B cell (primary cell): Measurements from ENCODE around the gene DNM2. TPM values are rescaled to one million over a fixed set of nuclear protein-coding genes. Genes with fewer than 3 reads are reported as not detected.
"Not testable (repeated sequence)": the region's sequence is repeated elsewhere in the genome, so short reads cannot be mapped to it uniquely, and the experiment has no call there.

Experiments used
- ATAC-seq: fragments of 200-7000 bp; cut with Tn5 transposase; one replicate; pipeline ENCODE4 v1.10.0; 2021; ENCODE audit warnings: low read depth, mild to moderate bottlenecking, moderate number of reproducible peaks, moderate library complexity
- CTCF ChIA-PET: fragments of 350-600 bp; sonication (Branson Sonifier 250); formaldehyde crosslinking; loops from one replicate; lab custom pipeline; 2021; ENCODE audit warnings: antibody characterized with exemption, inconsistent platforms; lab: Charles Lee
- POLR2A ChIA-PET: fragments of 350-600 bp; sonication (Branson Sonifier 250); formaldehyde crosslinking; loops from one replicate; lab custom pipeline; 2021; ENCODE audit warnings: antibody characterized with exemption; lab: Charles Lee
- DNase-seq: peaks from one replicate; pipeline ENCODE4 v3.0.0; 2013
- H2AFZ ChIP-seq: 2 replicates; pipeline ENCODE4 v1.6.1; 2012; ENCODE audit warnings: mild to moderate bottlenecking, low read depth, low read length; ENCODE audit not compliant: insufficient read depth, poor library complexity, severe bottlenecking
- H3K27ac ChIP-seq, 2 donors: 1 replicate in 1 of 2; 2 replicates in 1 of 2; pipeline ENCODE4 v1.5.1; 2012 to 2013; ENCODE audit warnings: low read length in 2 of 2, mild to moderate bottlenecking in 2 of 2, moderate library complexity in 1 of 2
- H3K27me3 ChIP-seq, 4 experiments: fragments of 200-600 bp in 1 of 4; sonication (generic) in 1 of 4; replicated peaks in 1 of 4; 1 replicate in 2 of 4; 2 replicates in 2 of 4; pipeline versions ENCODE4 v1.6.1 to v1.7.0; 2013 to 2016; ENCODE audit warnings: low read length in 3 of 4, mild to moderate bottlenecking in 2 of 4, mixed read lengths in 1 of 4, moderate library complexity in 1 of 4; ENCODE audit not compliant: insufficient read depth in 4 of 4, control insufficient read depth in 3 of 4; ENCODE audit errors: control extremely low read depth in 1 of 4
- H3K36me3 ChIP-seq, 2 experiments: replicated peaks in 1 of 2; 1 replicate in 1 of 2; 2 replicates in 1 of 2; pipeline versions ENCODE4 v1.6.1 to v1.7.1; 2013; ENCODE audit warnings: low read length in 1 of 2; ENCODE audit not compliant: insufficient read depth in 2 of 2, control insufficient read depth in 1 of 2; ENCODE audit errors: control extremely low read depth in 1 of 2, extremely low read depth in 1 of 2
- H3K4me1 ChIP-seq, 2 donors: fragments of 200-600 bp in 1 of 2; sonication (generic) in 1 of 2; 1 replicate in 1 of 2; 2 replicates in 1 of 2; pipeline versions ENCODE4 v1.5.1 to v1.6.1; 2013 to 2017; ENCODE audit warnings: low read length in 2 of 2; ENCODE audit not compliant: control insufficient read depth in 2 of 2, insufficient read depth in 2 of 2
- H3K4me2 ChIP-seq: replicated peaks from 2 replicates; pipeline ENCODE3; 2012; ENCODE audit warnings: mild to moderate bottlenecking, low read depth, low read length; ENCODE audit not compliant: poor library complexity, severe bottlenecking
- H3K4me3 ChIP-seq, 5 experiments: fragments of 200-600 bp in 1 of 5; sonication (generic) in 1 of 5; 1 replicate in 3 of 5; 2 replicates in 2 of 5; pipeline versions ENCODE4 v1.5.1 to v1.7.0; 2011 to 2016; ENCODE audit warnings: low read length in 4 of 5, mild to moderate bottlenecking in 4 of 5, low read depth in 2 of 5, control low read depth in 1 of 5, moderate library complexity in 1 of 5; ENCODE audit not compliant: insufficient read depth in 1 of 5; ENCODE audit errors: control extremely low read depth in 1 of 5, extremely low read depth in 1 of 5
- H3K79me2 ChIP-seq: fragments of 200-600 bp; sonication (generic); one replicate; pipeline ENCODE4 v1.6.0; 2016; ENCODE audit warnings: low read length; ENCODE audit not compliant: control insufficient read depth, insufficient read depth
- H3K9ac ChIP-seq: fragments of 200-600 bp; sonication (generic); 2 replicates; pipeline ENCODE4 v1.6.1; 2017; ENCODE audit warnings: mild to moderate bottlenecking, low read length, moderate library complexity
- H3K9me3 ChIP-seq, 3 donors: one replicate each; pipeline versions ENCODE4 v1.6.1 to v1.7.1; 2013; ENCODE audit warnings: low read length in 2 of 3; ENCODE audit not compliant: control insufficient read depth in 2 of 3, insufficient read depth in 1 of 3; ENCODE audit errors: control extremely low read depth in 1 of 3
- H4K20me1 ChIP-seq: 2 replicates; pipeline ENCODE4 v1.6.0; 2012; ENCODE audit warnings: mild to moderate bottlenecking, low read length; ENCODE audit not compliant: insufficient read depth, control insufficient read depth, poor library complexity, severe bottlenecking
- H3K27ac Mint-ChIP-seq: one replicate; pipeline ENCODE4 v1.8.0; 2021; ENCODE audit warnings: mixed read lengths
- H3K27me3 Mint-ChIP-seq: one replicate; pipeline ENCODE4 v1.8.0; 2021; ENCODE audit warnings: mixed read lengths
- H3K4me1 Mint-ChIP-seq: one replicate; pipeline ENCODE4 v1.8.0; 2021; ENCODE audit warnings: mixed read lengths
- H3K4me3 Mint-ChIP-seq: one replicate; pipeline ENCODE4 v1.8.0; 2021; ENCODE audit warnings: mixed read lengths
- H3K9me3 Mint-ChIP-seq: one replicate; pipeline ENCODE4 v1.8.0; 2022; ENCODE audit warnings: mixed read lengths; ENCODE audit not compliant: insufficient read depth
- EZH2 ChIP-seq: IDR thresholded peaks from 2 replicates; pipeline ENCODE4 v1.6.1; 2012; ENCODE audit warnings: borderline replicate concordance, low read depth, mild to moderate bottlenecking, moderate library complexity, low read length; ENCODE audit not compliant: insufficient read depth, poor library complexity, severe bottlenecking
- WGBS: methylation state at CpG from one replicate; pipeline ENCODE4 v1.1.5; 2013; ENCODE audit warnings: missing lambda C conversion rate; ENCODE audit not compliant: insufficient coverage; 5-methylcytosine and 5-hydroxymethylcytosine counted together
- intact Hi-C: fragments of 100-400 bp; cut with micrococcal nuclease; formaldehyde crosslinking; loops from one replicate; pipeline ENCODE4 v1.10.0; 2022
- polyA plus RNA-seq: library from polyadenylated mRNA; depleted of rRNA; stranded (reverse); fragments of >200 nt; gene quantifications from 2 replicates; pipeline ENCODE4 v1.2.3, GENCODE V29; 2012
- total RNA-seq, 2 donors: library from RNA; stranded (reverse); fragments of 120-200 nt in 1 of 2; gene quantifications; 1 replicate in 1 of 2; 2 replicates in 1 of 2; pipeline versions ENCODE4 v1.2.3 to v1.2.4, GENCODE V29; 2013 to 2022
- TF ChIP-seq, protein P1 (sequence below): fragments of 200-600 bp; IDR thresholded peaks from one replicate; pipeline ENCODE4 v1.8.0; 2022; ENCODE audit warnings: antibody characterized with exemption, mild to moderate bottlenecking

The DNM2 gene
- total and polyA plus RNA-seq, 2 donors (not counting 1 experiment from before 2014, with no cell fraction given), result 163 to 353 TPM

GRCh38 chr19:10855879-10856522 is 138.1 kb downstream of the DNM2 start:
- H3K9me3 ChIP-seq, result peaks cover 0 to 4% (median 0%) of the 10 kb centered on the region in 3 donors
- no peak overlapping the region for H3K4me3 ChIP-seq
- no peaks in the 10 kb centered on the region for H3K9me3 Mint-ChIP-seq
- TF ChIP-seq, protein P1, sequence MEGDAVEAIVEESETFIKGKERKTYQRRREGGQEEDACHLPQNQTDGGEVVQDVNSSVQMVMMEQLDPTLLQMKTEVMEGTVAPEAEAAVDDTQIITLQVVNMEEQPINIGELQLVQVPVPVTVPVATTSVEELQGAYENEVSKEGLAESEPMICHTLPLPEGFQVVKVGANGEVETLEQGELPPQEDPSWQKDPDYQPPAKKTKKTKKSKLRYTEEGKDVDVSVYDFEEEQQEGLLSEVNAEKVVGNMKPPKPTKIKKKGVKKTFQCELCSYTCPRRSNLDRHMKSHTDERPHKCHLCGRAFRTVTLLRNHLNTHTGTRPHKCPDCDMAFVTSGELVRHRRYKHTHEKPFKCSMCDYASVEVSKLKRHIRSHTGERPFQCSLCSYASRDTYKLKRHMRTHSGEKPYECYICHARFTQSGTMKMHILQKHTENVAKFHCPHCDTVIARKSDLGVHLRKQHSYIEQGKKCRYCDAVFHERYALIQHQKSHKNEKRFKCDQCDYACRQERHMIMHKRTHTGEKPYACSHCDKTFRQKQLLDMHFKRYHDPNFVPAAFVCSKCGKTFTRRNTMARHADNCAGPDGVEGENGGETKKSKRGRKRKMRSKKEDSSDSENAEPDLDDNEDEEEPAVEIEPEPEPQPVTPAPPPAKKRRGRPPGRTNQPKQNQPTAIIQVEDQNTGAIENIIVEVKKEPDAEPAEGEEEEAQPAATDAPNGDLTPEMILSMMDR, result peak; percentile 62
- TF ChIP-seq EZH2, result no peak
- no peak overlapping the region for H3K4me2 ChIP-seq
- POLR2A ChIA-PET, result no interaction called here
- no peak overlapping the region for H3K4me3 Mint-ChIP-seq
- no peaks in the 10 kb centered on the region for H4K20me1 ChIP-seq
- ATAC-seq (no peak), DNase-seq (no peak)
- H3K79me2 ChIP-seq, result no peaks in the 10 kb centered on the region
- CTCF ChIA-PET, result interaction anchor here (1.2 to 2.8 kb wide), 3 partner anchors 8 to 139 kb away, joined by 3 to 12 read pairs (median 9); no protein-coding TSS in a partner anchor
- no peak overlapping the region for H3K27ac ChIP-seq
- H3K27ac Mint-ChIP-seq, result no peak overlapping the region
- peaks cover 0 to 2% (median 0%) of the 10 kb centered on the region in 4 experiments for H3K27me3 ChIP-seq
- 100% methylated on average over 1 of the region's 5 CpGs for WGBS
- intact Hi-C loops, result no loop called here
- H3K4me1 ChIP-seq, result no peaks in the 10 kb centered on the region
- H3K9ac ChIP-seq, result no peak overlapping the region
- H3K4me1 Mint-ChIP-seq, result peaks cover under 1% of the 10 kb centered on the region
- no peaks in the 10 kb centered on the region for H3K36me3 ChIP-seq
- no peaks in the 10 kb centered on the region for H3K27me3 Mint-ChIP-seq
- H2AFZ ChIP-seq, result no peak overlapping the region

DNA sequence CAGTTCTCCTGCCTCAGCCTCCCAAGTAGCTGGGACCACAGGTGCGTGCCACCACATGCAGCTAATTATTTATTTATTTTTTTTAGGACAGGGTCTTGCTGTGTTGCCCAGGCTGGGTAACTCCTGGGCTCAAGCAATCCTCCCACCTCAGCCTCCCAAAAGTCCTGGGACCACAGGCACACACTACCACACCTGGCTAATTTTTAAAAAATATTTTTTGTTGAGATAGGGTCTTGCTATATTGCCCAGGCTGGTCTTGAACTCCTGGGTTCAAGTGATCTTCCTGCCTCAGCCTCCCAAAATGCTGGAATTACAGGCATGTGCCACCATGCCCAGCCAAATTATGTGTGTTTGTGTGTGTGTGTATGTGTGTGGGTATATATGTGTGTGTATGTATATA is 139.0 kb downstream of the DNM2 start:
- DNase-seq, result not testable (repeated sequence)
- WGBS, result no CpG with 5 or more reads among the region's 1 CpG

More for the DNA sequence above, 139.0 kb downstream of the DNM2 start:
- H3K9me3 ChIP-seq, ATAC-seq, H3K27ac ChIP-seq, H2AFZ ChIP-seq, H3K27me3 Mint-ChIP-seq, H3K4me1 Mint-ChIP-seq, H3K9ac ChIP-seq, H3K9me3 Mint-ChIP-seq, H3K4me2 ChIP-seq, H3K4me3 Mint-ChIP-seq, CTCF ChIA-PET, intact Hi-C loops, H3K36me3 ChIP-seq, H3K27ac Mint-ChIP-seq, H4K20me1 ChIP-seq, POLR2A ChIA-PET, H3K27me3 ChIP-seq, H3K4me3 ChIP-seq, H3K4me1 ChIP-seq, H3K79me2 ChIP-seq: not testable (repeated sequence)
